Cerebellar nuclear complex (tissue), 1 donor: ENCODE data around the gene LRPAP1.
"Not testable (repeated sequence)": the region's sequence is repeated elsewhere in the genome, so short reads cannot be mapped to it uniquely, and the experiment has no call there.

ENCODE experiments used
- DNase-seq, 2 experiments: peaks; one replicate each; lab custom pipeline; 2025; lab: John Stamatoyannopoulos, UW

Gene LRPAP1

DNA sequence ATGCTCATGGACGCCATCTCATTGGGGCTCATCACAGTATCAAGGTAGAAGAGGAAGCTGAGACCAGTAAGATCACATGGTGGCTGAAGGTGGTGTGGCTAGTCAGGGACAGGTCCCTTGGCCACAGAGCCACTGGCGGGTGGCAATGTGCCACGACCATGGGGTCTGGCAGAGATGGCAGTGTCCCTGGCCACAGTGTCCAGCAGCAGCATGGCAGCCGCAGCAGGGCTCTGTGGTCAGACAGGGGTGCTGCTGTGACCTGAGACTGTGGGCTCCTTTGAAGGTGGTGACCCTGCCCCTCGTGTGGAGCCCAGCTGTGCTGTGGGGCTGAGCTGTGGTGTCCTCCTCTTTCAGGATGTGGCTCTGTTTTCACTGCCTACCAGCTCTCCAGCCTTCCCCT lies 71.3 kb downstream of the LRPAP1 start:
- no peak for DNase-seq

DNA sequence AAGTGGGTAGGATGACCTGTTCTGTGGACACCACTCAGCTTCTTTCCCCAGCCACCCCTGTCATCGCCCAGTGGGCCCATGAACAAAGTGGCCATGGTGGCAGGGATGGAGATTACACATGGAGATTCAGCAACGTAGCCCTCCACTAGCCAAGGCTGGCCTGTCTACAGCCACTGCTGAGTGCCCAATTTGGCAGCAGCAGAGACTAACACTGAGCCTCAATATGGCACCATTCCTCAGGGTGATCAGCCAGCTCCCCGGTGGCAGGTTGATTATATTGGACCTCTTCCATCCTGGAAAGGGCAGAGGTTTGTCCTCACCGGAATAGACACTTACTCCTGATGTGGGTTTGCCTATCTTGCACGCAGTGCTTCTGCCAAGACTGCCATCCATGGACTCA lies 73.1 kb downstream of the LRPAP1 start:
- not testable (repeated sequence) for DNase-seq

DNA sequence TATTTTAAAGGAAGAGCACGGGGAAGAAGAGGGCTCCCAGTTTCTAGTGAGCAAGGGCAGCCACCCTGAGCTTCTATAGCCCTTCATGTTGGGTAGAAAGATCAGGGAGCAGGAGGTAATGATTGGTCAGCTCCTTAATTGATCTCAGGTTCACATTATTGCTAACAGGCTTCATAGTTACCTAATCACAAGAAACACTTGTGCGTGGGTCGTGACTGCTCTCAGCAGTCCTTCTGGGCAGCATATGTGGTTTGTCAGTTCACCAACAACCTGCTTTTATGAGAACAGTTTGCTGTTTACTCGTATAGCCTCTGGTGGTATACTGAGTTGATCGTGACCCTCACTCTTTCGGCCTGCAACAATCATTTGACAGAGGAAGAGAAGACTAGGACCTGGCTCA lies 73.9 kb downstream of the LRPAP1 start:
- DNase-seq, result no peak

DNA sequence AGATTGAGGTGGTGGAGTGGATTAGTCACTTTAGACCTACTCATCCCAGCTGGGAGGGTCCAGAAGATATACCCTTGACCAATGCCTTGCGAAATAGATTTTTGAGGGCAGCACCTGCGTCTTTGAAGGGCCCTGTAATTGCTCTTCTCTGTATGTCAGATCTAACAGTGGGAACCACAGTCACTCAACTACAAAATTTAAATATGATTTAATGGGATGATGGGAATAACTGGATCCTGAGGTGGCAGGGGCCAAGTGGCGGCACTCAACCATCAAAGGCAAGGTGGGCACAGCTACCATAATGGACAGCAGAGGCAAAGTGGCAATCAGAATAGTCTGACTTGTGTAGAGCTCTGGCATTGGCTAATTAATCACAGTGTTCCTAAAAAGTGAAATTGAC lies 76.6 kb downstream of the LRPAP1 start:
- not testable (repeated sequence) for DNase-seq
